Embryonic facial prominence (tissue), 1 donor: ENCODE data around the gene TNXB.
"Not testable (repeated sequence)": the region's sequence is repeated elsewhere in the genome, so short reads cannot be mapped to it uniquely, and the experiment has no call there.

ENCODE experiments used
- DNase-seq: peaks from one replicate; pipeline ENCODE4 v3.0.0-alpha.2; 2016; ENCODE audit errors: extremely low spot score

The TNXB gene

DNA sequence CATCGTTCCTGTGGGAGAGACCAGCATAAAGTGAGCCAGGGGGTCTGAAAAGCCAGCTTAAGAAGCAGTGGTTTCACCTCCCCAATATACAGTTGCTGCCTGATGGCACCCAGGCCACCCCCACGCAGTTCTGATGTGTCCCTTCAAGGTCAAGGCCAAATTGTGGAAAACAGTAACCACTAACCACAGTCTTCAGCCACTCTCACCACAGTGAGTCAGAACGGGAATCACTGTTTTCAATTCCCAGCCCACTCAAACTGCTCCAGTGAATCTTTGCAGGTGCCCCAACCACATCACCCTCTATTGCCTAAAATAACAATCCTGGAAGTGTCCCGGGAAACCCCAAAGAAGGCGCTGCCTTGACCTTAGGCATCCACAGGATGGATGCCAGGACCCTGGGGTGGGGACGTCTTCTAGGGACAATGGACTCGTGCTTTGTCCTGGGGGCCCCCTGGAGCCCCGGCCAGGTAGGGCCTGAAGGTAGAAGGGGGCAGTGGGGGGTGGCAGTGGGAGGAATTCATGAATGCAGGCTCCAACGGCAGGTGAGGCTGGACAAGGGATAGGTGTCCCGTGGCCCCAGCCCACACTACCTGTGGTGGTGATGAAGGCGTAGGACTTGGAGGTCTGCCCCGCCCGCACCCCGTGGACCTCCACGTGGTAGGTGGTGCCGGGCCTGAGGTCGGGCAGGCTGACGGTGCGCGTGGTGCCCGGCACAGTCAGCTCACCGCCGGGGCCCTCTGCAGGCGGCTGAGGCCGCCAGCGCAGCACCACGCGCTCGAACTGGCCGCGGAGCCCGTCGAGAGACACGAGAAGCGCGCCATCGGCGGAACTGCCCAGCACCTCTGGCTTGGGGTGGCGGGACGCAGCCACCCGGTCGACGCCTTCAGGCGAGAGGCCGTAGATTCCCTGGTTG is 22.2 kb downstream of the TNXB start:
- no peak for DNase-seq

DNA sequence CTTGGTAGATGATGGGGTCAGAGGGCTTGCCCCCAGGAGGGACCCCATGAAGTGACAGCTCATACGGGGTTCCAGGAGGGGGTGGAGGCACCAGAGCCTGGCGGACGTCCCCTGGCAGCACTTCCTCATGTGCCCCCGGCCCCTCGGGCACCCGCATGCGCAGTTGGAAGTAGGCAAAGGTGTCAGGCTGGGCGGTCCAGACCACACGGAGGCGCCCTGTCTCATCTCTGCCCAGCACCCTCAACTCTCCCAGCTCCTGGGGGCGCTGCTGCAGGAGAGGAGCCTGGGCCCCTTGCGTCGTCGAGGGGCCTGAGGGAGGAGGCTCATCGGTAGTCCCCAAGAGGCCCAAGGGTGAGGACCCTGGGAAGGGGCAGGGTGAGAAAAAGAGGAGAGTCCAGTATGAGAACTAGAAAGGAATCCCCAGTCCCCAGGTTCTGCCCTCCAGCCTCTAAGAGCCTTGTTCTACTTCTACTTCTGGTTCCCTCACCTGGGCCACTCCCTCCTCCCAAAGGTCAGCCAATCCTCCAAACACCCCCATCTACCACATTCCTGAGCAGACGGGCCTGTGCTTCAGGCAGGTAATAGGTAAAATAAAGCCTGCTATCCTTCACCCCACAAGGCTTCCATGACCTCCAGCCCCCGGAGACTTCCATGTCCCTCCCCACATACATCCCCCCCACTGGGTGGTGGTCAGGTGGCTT is 23.2 kb downstream of the TNXB start:
- no peak for DNase-seq

DNA sequence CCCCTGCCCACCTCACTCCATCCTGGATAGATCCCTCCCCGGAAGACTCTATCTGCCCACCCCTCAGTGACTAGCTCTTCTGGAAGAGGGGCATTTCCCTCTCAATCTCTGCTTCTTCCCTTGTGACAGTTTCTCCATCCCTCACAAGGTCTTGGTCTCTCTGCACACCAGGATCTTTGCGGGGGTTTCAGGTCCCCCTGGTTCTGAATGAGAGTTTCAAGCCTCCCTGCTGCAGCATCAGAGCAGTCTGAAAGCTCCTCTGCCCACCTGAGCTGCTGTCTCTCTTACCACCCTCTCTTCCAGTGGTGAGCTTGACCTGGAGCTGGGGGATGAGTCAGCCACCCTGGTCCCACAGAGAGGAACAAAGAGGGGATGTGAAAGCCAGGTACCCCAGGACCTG is 24.4 kb downstream of the TNXB start:
- no peak for DNase-seq

DNA sequence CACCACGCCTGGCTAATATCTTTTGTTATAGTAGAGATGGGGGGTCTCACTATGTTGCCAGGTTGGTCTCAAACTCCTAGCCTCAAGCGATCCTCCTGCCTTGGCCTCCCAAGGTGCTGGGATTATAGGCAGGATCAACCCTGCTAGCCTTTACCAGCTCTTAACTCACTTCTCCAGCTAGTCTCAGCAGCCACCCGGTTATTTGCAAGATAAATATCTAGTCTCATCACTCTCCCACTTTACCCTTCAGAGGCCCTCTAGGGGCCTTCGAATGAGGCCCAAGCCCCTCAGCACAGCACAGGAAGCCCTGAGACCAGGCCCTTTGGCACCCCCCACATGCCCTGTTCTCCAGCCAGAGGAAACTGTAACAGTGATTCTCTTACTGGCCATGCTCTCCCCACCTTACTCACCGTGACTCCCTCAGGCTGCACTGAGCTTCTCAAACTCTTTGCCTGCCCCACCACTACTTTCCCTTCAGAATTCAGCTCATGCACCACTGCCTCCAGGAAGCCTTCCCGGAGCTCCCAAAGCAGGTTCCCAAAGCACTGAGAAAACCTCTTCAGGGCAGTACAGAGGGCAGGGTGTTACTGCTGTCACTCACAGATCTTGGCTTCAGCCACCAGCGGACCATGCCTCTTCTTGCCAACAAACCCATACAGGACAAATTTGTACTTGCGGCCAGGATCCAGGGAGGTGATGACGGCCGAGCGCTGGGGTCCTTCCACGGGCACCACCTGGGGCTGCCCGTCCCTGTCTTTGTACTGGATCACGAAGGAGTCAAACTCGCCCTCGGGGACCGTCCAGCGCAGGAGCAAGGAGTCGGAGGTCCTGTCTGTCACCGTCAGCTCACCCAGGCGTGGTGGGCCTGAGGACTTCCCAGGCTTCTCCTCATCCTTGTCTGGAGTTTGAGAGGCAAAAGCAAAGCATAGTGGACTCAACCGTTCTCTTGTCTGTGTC is 25.0 kb downstream of the TNXB start:
- DNase-seq, result no peak

DNA sequence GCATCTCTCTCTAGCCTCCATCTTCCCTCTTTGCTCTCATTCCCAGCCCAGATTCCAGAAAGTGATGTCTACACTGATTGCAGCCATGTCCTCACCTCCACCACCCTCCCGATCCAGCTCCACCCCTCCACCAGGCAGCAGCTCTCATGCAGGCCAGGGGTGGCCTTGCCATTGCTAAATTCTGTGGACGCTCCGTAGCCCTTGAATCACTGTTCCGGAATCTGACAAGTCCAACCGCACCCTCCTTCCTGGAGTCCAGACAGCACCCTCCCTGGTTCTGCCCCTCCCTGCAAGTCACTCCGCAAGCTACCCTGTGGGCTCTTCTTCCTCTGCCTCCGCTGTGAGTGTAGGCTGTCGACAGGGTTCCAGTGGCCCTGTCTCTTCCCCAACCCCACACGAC is 26.2 kb downstream of the TNXB start:
- DNase-seq, result no peak

DNA sequence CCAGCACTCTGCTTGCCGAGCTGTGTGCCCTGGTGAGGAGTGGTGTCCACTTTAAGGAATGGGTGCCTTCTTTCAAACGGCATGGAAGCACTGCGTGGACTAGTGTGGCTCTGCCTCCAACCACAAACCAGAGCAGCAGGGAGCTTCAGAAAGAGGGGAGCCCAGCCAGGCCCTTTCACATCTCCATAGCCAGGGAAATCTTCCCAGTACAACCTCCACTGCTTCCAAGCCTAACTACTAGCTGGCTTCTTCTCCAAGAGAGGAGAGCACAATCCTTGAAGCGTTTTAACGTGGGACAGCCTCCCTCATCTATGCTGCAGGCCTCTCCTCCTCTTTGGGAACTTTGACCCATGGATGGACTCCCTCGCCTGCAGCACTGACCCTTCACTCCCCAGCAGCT is 26.7 kb downstream of the TNXB start:
- DNase-seq, result no peak

DNA sequence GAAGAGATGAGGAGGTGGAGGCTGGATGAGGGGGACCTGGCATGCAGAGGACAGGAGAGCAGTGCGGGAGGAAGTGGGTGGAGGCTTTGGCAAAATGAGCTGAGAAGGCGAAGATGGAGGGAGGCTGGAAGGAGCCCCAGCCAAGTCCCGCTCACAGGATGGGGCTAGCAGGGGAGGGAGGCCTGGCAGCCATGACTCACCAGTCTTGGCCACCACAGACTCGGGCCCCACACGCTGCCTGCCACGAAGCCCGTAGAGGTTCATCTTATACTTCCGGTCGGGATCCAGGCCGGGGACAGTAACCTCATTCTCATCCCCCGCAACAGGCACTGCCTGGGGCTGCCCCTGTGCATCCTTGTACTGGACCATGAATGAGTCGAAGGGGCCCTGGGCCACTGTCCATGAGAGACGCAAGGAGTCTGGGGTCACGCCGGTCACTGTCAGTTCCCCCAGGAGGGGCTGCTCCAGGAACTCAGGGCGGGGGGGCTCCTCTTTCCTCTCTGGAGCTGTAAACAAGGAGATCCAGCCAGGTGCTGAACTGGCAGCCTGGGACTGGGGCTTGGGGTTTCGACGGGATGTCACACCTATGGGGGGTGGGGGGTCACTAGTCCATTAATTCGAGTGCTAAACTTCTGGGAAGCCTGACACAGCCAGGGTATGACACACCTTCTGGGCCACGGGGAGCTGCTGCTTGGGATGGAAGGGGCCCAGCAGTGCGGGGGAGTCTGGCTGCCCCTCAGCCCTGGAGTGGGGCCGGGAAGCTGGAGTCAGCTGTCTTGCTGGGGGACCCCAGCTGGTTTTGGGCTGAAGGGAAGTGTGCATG is 27.8 kb downstream of the TNXB start:
- DNase-seq, result no peak

DNA sequence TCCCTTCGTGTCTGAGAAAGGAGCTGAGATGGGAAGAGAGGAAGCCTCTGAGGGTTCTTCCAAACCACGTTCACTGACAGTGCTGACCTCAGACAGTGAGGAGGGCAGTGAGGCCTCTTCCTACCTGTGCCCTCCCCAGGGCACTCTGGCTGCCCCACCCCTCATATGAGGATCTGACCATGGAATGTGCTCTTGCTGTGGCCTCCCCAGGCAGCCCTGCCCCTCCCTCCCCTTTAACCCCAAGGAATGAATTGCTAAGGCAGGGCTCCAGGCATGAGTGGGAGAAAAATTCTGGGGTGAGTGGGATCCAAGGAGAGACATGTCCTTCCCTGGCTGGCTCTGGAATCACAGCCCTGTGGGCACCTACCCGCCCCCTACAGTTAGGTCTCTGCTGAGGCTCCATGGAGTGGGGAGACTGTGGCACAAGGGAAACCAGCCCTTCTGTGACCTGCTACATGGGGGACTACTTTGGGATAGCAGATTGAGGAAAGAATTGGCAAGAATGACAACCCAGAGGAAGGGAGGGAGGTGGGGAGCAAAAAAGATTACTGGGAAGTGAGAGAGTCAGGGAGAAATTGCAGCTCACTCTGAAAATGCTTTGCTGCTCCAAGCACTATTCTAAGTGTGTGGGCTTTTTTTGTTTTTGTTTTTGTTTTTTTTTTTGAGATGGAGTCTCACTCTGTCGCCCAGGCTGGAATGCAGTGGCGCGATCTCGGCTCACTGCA is 29.4 kb downstream of the TNXB start:
- no peak for DNase-seq

DNA sequence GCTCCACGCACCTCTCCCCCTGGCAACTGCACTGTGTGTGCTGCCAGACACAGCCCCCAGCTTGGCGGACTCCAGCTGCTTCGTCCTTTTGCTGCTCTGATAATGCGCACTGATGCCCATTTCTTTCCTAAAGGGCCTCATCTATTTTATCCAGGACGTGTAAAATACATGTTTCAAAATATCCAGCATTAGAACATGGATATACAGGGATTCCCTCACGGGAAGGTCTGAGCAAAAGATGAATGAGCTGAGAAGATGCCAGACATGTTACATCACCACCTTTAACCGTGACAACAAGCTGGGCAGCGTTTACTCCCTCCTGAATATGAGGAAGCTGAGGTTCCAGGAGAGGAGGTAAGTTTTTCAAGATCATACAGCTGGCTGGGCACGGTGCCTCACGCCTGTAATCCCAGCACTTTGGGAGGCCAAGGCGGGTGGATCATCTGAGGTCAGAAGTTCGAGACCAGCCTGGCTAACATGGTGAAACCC is 32.8 kb downstream of the TNXB start:
- DNase-seq, result no peak

DNA sequence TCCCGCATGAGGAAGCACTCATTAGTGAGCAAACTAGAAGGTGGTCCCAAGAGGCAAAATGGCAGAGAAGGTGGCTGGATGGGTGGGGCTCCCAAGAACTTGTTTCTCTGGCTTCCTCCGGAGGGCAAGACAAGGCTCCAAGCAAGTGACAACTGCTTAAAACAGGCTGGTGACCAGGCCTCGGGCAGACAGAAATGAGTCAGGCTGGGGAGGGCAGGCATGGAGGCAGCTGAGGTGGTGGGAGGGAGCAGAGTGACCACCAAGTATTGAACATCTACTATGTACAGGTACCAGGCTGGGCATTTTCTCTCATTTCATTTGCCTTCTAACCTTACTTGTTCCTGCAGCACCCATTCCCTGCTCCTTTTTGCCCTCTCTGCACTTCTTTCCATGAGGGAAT is 33.4 kb downstream of the TNXB start:
- DNase-seq, result no peak

DNA sequence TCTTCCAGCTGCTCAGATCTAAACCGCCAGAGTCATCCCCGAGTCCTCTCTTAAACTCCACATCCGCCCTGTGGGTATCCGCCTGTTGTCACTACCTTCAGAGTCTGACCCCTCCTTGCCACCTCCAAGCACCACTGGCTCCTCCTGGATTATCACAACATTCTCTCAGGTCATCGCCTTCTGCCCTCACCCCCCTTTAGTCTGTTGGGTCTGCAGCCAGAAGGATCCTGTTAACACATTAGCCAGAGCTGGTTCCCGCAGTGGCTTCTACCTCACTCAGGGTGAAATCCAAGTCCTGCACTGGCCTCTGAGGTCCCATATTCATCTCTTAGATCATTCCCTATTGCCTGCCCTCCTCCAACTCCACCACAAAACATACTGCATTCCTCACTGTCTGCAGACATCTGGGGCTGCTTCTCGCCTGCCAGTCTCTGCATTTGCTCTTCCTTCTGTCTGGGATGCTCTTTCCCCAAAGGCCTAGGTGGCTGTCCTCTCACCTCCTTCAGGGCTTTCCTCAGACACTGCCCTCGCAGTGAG is 34.1 kb downstream of the TNXB start:
- no peak for DNase-seq

DNA sequence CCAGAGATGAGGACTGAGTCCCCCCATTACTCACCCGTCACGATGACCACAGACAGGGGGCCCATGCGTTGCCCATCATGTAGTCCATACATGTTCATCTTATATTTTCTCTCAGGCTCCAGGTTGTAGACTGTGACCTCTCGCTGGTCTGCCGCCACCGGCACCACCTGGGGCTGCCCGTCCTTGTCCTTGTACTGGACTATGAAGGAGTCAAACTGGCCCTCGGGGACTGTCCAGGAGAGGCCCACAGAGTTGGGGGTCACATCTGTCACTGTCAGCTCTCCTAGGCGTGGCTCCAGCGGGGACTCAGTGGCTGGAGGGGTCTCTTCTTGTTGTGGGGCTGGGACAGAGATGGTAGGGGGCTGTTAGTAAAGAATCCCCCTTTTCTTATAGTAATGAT is 35.5 kb downstream of the TNXB start:
- DNase-seq, result no peak

DNA sequence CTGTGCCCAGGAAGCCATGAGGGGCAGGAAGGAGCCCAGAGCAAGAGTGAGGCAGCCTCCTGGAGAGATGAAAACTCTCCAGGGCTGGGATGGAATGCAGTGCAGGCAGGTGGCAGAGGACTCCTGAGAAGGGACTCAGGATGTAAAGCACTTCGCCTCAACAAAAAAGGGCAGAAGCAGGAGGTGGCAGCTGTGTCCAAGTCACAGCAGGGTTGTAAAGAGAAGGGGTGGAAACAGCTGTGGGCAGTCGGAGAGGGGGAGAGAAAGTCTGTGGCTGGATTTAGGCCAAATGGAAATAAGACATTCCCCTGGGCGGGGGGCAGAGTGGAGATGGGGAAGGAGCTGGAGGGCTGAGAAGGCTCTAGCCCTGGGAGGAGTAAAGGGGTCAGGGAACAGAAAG is 36.0 kb downstream of the TNXB start:
- no peak for DNase-seq

DNA sequence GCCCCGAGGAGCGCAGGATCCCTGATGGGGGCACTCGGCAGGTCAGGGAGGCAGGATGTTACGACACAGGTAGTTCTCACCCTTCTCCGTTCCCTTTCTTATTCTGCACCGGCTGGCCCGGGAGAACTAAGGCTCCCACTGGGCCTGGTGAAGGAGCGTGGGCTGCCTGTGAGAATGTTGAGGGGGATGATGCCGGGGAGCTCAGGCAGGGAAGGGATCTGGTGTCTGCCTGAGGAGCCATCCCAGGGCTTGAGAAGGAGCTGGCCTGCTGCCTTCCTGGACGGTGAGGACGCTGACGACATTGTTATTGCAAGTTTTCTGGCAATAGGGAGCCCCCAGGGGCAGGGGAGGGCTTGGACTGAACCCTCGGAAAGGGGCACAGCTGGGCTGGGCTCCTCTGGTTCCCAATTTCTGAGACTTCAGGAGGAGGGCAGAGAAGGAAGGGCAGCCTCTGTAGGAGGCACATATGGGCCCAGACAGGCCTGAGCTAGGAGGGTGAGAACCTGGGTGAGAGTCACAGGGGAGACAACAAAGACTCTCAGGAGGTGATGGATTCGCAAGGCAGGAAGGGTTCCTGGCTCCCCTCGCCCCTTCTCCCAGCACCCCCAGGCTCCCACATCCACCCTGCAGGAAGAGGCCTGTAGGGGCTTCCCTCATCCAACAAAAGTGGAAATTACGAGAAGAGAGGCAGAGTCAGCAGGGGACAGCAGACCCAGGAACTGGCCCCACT is 38.2 kb downstream of the TNXB start:
- DNase-seq, result no peak

DNA sequence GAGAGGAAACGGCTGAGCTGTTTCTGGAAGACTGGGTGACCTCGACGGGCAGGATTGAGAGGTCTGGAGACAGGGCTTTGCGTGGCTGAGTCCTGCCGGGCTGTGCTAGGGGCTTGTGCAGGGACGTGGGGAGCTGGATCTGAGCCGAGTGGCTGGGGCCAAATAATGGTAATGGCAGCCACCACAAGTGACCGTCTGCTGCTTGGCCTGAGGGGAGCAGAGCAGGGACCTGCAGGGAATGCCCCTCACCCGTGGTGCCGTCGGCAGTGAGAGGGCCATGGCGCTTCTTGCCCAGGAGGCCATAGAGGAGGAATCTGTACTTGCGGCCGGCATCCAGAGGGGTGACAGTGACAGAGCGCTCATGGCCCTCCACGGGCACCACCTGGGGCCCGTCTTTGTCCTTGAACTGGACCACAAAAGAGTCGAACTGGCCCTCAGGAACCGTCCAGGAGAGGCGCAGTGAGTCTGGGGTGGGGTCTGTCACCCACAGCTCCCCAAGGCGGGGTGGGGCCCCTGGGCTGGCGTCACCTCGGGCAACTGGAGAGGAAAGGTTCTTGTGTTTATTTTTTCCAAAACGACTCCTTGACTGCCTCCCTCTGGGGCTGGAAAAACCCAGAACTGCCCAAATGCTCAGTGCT is 39.1 kb downstream of the TNXB start:
- no peak for DNase-seq

DNA sequence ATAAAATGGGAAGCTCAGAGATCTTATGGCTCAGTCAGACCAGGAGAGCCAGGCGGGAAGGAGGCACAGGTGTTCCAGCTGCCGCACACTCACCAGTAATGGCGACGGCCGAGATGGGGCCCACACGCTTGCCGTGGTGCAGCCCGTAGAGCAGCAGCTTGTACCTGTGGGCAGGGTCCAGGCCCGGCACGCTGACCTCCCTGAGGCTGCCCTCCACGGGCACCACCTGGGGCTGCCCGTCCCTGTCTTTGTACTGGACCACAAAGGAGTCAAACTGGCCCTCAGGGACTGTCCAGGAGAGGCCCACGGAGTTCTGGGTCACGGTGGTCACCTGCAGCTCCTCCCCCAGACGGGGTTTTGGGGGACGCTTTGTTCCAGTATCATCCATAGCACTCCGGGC is 39.7 kb downstream of the TNXB start:
- DNase-seq, result no peak

DNA sequence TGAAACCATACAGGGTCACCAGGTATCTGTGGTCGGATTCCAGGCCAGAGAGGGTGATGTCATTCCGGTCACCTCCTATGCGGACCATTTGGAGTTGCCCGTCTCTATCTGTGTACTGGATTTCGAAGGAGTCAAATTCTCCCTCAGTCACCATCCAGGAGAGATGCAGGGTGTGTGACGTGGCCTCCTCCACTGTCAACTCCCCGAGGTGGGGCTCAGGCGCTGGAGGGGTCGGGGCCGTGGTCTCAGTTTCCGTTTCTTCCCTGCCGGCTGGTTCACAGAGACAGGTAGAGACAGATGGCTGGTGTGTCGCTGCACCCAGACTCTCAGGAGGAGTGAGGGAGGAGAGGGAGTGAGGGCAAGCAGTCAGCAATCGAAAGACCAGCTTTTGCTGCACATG is 40.3 kb downstream of the TNXB start:
- no peak for DNase-seq

DNA sequence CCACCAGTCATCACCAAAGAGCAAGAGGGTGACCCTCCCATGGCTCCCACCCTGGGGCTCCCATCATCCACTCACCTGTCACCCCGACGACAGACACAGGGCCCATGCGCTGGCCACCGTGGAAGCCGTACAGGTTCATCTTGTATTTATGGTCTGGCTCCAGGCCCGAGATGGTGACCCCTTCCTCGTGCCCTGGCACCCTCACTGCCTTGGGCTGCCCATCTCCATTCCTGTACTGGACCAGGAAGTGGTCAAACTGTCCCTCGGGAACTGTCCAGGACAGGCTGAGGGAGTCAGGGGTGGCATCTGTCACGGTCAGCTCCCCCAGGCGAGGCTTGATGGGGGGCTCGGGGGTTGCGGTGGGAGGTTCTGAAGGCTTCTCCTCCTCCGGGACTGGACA is 40.8 kb downstream of the TNXB start:
- DNase-seq, result not testable (repeated sequence)

DNA sequence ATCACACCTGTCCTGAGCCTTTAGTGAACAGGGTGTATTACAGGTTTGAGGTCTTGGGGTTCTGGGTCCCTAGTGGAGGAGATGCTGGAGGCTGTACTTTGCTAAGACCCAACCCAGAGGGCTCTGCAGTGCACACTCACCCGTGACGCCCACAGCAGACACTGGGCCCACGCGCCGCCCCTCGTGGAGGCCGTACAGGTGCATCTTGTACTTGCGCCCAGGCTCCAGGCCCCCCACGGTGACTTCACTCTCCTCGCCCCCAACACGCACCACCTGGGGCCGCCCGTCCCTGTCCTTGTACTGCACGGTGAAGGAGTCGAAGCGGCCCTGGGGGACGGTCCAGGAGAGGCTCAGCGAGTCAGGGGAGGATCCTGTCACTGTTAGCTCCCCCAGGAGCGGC is 41.6 kb downstream of the TNXB start:
- DNase-seq, result not testable (repeated sequence)
